Mesendoderm (in vitro differentiated cells): ENCODE measurements around the gene RASAL1.

Source experiments
- DNase-seq: peaks from one replicate; pipeline ENCODE4 v3.0.0; 2013
- H2AK5ac ChIP-seq: 2 replicates; pipeline ENCODE4 v1.6.1; 2013; ENCODE audit warnings: low read length, inconsistent platforms
- H2BK120ac ChIP-seq: 2 replicates; pipeline ENCODE4 v1.6.1; 2013; ENCODE audit warnings: low read depth, mild to moderate bottlenecking, low read length, moderate library complexity, mixed read lengths
- H2BK15ac ChIP-seq: replicated peaks from 2 replicates; pipeline ENCODE4 v1.6.1; 2013; ENCODE audit warnings: low read depth, mild to moderate bottlenecking, moderate library complexity
- H2BK5ac ChIP-seq: 2 replicates; pipeline ENCODE4 v1.6.1; 2013; ENCODE audit warnings: low read length, inconsistent platforms
- H3K18ac ChIP-seq: 2 replicates; pipeline ENCODE4 v1.6.1; 2013; ENCODE audit warnings: mild to moderate bottlenecking, low read length, mixed read lengths
- H3K23ac ChIP-seq: one replicate; pipeline ENCODE4 v1.6.1; 2013; ENCODE audit warnings: low read length
- H3K27ac ChIP-seq: 2 replicates; pipeline ENCODE4 v1.5.1; 2013; ENCODE audit warnings: low read depth, mild to moderate bottlenecking, inconsistent platforms, low read length, moderate library complexity
- H3K27me3 ChIP-seq: 2 replicates; pipeline ENCODE4 v1.6.1; 2013; ENCODE audit warnings: low read length, control low read depth, mild to moderate bottlenecking, inconsistent platforms; ENCODE audit not compliant: insufficient read depth, poor library complexity
- H3K36me3 ChIP-seq: 2 replicates; pipeline ENCODE4 v1.6.1; 2013; ENCODE audit warnings: low read length, inconsistent platforms; ENCODE audit not compliant: control insufficient read depth, insufficient read depth
- H3K4ac ChIP-seq: one replicate; pipeline ENCODE4 v1.6.1; 2013; ENCODE audit warnings: low read depth, mild to moderate bottlenecking, low read length, moderate library complexity
- H3K4me1 ChIP-seq: 2 replicates; pipeline ENCODE4 v1.6.1; 2013; ENCODE audit warnings: low read depth, low read length, inconsistent platforms; ENCODE audit not compliant: control insufficient read depth
- H3K4me2 ChIP-seq: 2 replicates; pipeline ENCODE4 v1.6.1; 2013; ENCODE audit warnings: low read length
- H3K4me3 ChIP-seq: 2 replicates; pipeline ENCODE4 v1.5.1; 2013; ENCODE audit warnings: mild to moderate bottlenecking, low read length
- H3K56ac ChIP-seq: one replicate; pipeline ENCODE4 v1.6.1; 2013; ENCODE audit warnings: low read length
- H3K79me1 ChIP-seq: 2 replicates; pipeline ENCODE4 v1.6.1; 2013; ENCODE audit warnings: low read length, inconsistent platforms
- H3K79me2 ChIP-seq: 2 replicates; pipeline ENCODE4 v1.6.1; 2013; ENCODE audit warnings: mild to moderate bottlenecking, low read length; ENCODE audit not compliant: control insufficient read depth, insufficient read depth
- H3K9ac ChIP-seq: 2 replicates; pipeline ENCODE4 v1.6.1; 2013; ENCODE audit warnings: low read length, inconsistent platforms
- H4K5ac ChIP-seq: one replicate; pipeline ENCODE4 v1.6.1; 2013; ENCODE audit warnings: low read length
- H4K8ac ChIP-seq: one replicate; pipeline ENCODE4 v1.6.1; 2013; ENCODE audit warnings: low read depth, mild to moderate bottlenecking, control low read depth, low read length, moderate library complexity
- WGBS: extraction: QIAGEN DNeasy Blood & Tissue Kit; methylation state at CpG from one replicate; pipeline ENCODE4 v1.1.7; 2013; ENCODE audit warnings: low lambda C conversion rate, missing lambda C conversion rate; ENCODE audit not compliant: insufficient coverage; ENCODE audit errors: extremely low coverage; 5-methylcytosine and 5-hydroxymethylcytosine counted together

RASAL1 gene

GRCh38 chr12:113136990-113137511, 1.5 kb upstream of the RASAL1 start:
- WGBS: no CpG with 5 or more reads among the region's 6 CpGs
- H3K27ac ChIP-seq: no peak overlapping the region
- no peak overlapping the region for H3K18ac ChIP-seq
- no peak overlapping the region for H3K4me3 ChIP-seq
- no peak overlapping the region for H3K4ac ChIP-seq
- no peak for DNase-seq
- H3K27me3 ChIP-seq: no peaks in the 10 kb centered on the region
- no peak overlapping the region for H3K56ac ChIP-seq
- H3K79me1 ChIP-seq: no peaks in the 10 kb centered on the region
- H4K8ac ChIP-seq: no peak overlapping the region
- no peak overlapping the region for H2BK15ac ChIP-seq
- no peak overlapping the region for H2BK5ac ChIP-seq
- H3K4me1 ChIP-seq: peaks cover 6% of the 10 kb centered on the region
- no peak overlapping the region for H2BK120ac ChIP-seq
- H4K5ac ChIP-seq: no peak overlapping the region
- H2AK5ac ChIP-seq: no peak overlapping the region
- H3K36me3 ChIP-seq: no peaks in the 10 kb centered on the region
- H3K23ac ChIP-seq: no peak overlapping the region
- H3K4me2 ChIP-seq: no peak overlapping the region
- H3K79me2 ChIP-seq: no peaks in the 10 kb centered on the region
- H3K9ac ChIP-seq: no peak overlapping the region

- peak; percentile 62 for DNase-seq
- H3K27ac ChIP-seq: no peak overlapping the region
These were observed 798 bp upstream of the RASAL1 start for GRCh38 chr12:113136128-113136989.

GRCh38 chr12:113134521-113134951, 1.0 kb downstream of the RASAL1 start:
- no peaks in the 10 kb centered on the region for H3K79me2 ChIP-seq
- no peak overlapping the region for H3K27ac ChIP-seq
- no peak overlapping the region for H2AK5ac ChIP-seq
- H4K8ac ChIP-seq: no peak overlapping the region
- no peaks in the 10 kb centered on the region for H3K27me3 ChIP-seq
- no peak overlapping the region for H3K4ac ChIP-seq
- H3K4me1 ChIP-seq: peaks cover 6% of the 10 kb centered on the region
- H3K56ac ChIP-seq: peak overlapping the region; percentile 89
- no peaks in the 10 kb centered on the region for H3K36me3 ChIP-seq
- no peak for DNase-seq
- no peak overlapping the region for H3K18ac ChIP-seq
- H3K23ac ChIP-seq: no peak overlapping the region
- no CpG with 5 or more reads among the region's 6 CpGs for WGBS
- no peaks in the 10 kb centered on the region for H3K79me1 ChIP-seq
- no peak overlapping the region for H2BK5ac ChIP-seq
- no peak overlapping the region for H3K4me3 ChIP-seq
- peak overlapping the region; percentile 74 for H3K9ac ChIP-seq
- no peak overlapping the region for H2BK120ac ChIP-seq
- H2BK15ac ChIP-seq: no peak overlapping the region
- H4K5ac ChIP-seq: no peak overlapping the region
- H3K4me2 ChIP-seq: no peak overlapping the region

More at GRCh38 chr12:113136128-113136989, 798 bp upstream of the RASAL1 start:
- Histone ChIP-seq H4K8ac (no peak overlapping the region), H3K18ac (no peak overlapping the region), H3K4me3 (no peak overlapping the region), H2AK5ac (no peak overlapping the region), H2BK5ac (no peak overlapping the region), H3K27me3 (no peaks in the 10 kb centered on the region), H3K79me2 (no peaks in the 10 kb centered on the region), H3K79me1 (no peaks in the 10 kb centered on the region), H3K36me3 (no peaks in the 10 kb centered on the region), H4K5ac (no peak overlapping the region), H3K4me1 (peaks cover 6% of the 10 kb centered on the region), H3K4me2 (peak overlapping the region; percentile 70), H2BK15ac (no peak overlapping the region), H2BK120ac (no peak overlapping the region), H3K9ac (peak overlapping the region; percentile 27), H3K4ac (no peak overlapping the region), H3K23ac (no peak overlapping the region), H3K56ac (peak overlapping the region; percentile 42)
- WGBS: no CpG with 5 or more reads among the region's 21 CpGs

DNA sequence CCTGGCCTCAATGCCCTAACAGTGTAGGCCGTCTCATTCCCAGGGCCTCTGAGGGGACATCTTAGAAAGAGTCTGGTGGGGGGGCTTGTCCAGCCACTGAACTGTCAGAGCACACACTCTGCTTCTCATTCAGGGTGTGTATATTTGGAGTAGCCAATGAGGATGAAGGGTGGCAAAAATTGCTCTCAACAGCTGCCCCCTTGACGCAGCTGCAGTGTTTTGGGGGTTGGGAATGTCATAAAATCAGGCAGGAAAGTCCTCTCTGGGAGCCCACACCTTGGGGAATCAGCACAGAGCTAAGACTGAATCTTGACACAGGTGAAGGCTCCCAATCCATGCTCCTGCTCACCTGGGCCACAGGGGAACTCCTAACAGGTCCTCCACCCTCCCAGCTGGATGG, 1.5 kb downstream of the RASAL1 start:
- no peak overlapping the region for H3K27ac ChIP-seq
- no peak overlapping the region for H3K9ac ChIP-seq
- H3K4me3 ChIP-seq: no peak overlapping the region
- no peaks in the 10 kb centered on the region for H3K79me1 ChIP-seq
- WGBS: no CpG with 5 or more reads among the region's 2 CpGs
- H3K27me3 ChIP-seq: no peaks in the 10 kb centered on the region
- H3K4me1 ChIP-seq: peaks cover 6% of the 10 kb centered on the region
- H2BK15ac ChIP-seq: no peak overlapping the region
- no peak overlapping the region for H3K4ac ChIP-seq
- H3K79me2 ChIP-seq: no peaks in the 10 kb centered on the region
- no peak overlapping the region for H2BK5ac ChIP-seq
- H3K23ac ChIP-seq: no peak overlapping the region
- no peak overlapping the region for H2AK5ac ChIP-seq
- no peak overlapping the region for H3K18ac ChIP-seq
- DNase-seq: no peak
- no peak overlapping the region for H3K56ac ChIP-seq
- H3K36me3 ChIP-seq: no peaks in the 10 kb centered on the region
- H4K5ac ChIP-seq: no peak overlapping the region
- H3K4me2 ChIP-seq: no peak overlapping the region
- H4K8ac ChIP-seq: no peak overlapping the region
- no peak overlapping the region for H2BK120ac ChIP-seq

- Histone ChIP-seq H3K27me3 (no peaks in the 10 kb centered on the region), H2BK5ac (no peak overlapping the region), H3K79me1 (no peaks in the 10 kb centered on the region), H3K4me3 (no peak overlapping the region), H3K27ac (no peak overlapping the region), H3K18ac (no peak overlapping the region), H2AK5ac (no peak overlapping the region), H3K9ac (no peak overlapping the region), H3K4me2 (no peak overlapping the region), H4K8ac (no peak overlapping the region), H4K5ac (no peak overlapping the region), H3K79me2 (no peaks in the 10 kb centered on the region), H3K23ac (no peak overlapping the region), H2BK120ac (no peak overlapping the region), H3K4ac (no peak overlapping the region), H3K36me3 (no peaks in the 10 kb centered on the region), H3K56ac (no peak overlapping the region), H3K4me1 (peaks cover 6% of the 10 kb centered on the region), H2BK15ac (no peak overlapping the region)
- DNase-seq: no peak
- no CpG with 5 or more reads among the region's 3 CpGs for WGBS
These were observed 1.9 kb downstream of the RASAL1 start for GRCh38 chr12:113133666-113134065.
